ENCODE measurements around the gene KLHL17. TPM values are rescaled to one million over a fixed set of nuclear protein-coding genes. Genes with fewer than 3 reads are reported as not detected.
A peak's percentile ranks its signal among the peaks of the same experiment; 100 is the strongest.

KLHL17 gene
- total and polyA plus RNA-seq, 9 of the 15 experiments (the other 6 are each of a cell fraction or from before 2014, with no cell fraction given) = 0.14 to 84.8 (median 13.0) TPM

DNA sequence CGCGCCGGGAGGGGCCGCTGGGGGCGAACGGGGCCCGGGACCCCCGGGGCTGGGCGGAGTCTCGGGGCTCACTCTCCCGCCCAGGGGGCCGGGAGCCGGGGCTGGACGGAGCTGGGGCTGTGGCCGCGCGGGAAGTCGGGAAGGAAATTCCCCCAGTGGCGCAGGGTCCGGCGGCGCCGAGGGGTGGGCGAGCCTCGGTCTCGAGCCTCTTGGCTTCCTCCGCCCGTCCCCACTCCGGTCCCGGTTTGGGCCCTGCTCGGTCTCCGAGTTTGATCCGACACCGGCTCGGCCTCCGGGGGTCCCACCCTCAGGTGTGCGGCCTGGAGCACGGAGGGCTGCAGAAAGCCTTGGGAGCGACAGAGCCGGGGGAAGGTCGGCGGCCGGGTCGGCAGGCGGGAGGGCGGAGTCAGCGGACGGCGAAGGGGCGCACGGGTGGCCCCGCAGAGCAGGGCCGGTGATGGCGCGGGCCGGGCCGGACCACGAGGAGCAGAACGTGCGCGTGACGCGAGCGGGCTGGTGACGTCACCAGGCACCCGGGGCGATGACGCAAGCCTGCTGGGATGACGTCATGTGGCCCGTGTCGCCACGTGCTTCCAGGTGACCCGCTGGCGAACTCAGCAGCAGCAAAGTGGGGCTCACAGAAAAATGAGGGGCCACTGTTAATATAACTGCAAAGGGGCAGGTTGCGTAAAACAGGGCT, 40.1 kb downstream of the KLHL17 start (continued):
- TF ChIP-seq, protein P1, sequence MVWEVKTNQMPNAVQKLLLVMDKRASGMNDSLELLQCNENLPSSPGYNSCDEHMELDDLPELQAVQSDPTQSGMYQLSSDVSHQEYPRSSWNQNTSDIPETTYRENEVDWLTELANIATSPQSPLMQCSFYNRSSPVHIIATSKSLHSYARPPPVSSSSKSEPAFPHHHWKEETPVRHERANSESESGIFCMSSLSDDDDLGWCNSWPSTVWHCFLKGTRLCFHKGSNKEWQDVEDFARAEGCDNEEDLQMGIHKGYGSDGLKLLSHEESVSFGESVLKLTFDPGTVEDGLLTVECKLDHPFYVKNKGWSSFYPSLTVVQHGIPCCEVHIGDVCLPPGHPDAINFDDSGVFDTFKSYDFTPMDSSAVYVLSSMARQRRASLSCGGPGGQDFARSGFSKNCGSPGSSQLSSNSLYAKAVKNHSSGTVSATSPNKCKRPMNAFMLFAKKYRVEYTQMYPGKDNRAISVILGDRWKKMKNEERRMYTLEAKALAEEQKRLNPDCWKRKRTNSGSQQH (CRISPR knock-in tag; IDR thresholded peaks at IDR 0.05) = peak; percentile 85
- TF ChIP-seq ZNF77 (CRISPR knock-in tag; IDR thresholded peaks at IDR 0.05) = no peak
- TF ChIP-seq, protein P2, sequence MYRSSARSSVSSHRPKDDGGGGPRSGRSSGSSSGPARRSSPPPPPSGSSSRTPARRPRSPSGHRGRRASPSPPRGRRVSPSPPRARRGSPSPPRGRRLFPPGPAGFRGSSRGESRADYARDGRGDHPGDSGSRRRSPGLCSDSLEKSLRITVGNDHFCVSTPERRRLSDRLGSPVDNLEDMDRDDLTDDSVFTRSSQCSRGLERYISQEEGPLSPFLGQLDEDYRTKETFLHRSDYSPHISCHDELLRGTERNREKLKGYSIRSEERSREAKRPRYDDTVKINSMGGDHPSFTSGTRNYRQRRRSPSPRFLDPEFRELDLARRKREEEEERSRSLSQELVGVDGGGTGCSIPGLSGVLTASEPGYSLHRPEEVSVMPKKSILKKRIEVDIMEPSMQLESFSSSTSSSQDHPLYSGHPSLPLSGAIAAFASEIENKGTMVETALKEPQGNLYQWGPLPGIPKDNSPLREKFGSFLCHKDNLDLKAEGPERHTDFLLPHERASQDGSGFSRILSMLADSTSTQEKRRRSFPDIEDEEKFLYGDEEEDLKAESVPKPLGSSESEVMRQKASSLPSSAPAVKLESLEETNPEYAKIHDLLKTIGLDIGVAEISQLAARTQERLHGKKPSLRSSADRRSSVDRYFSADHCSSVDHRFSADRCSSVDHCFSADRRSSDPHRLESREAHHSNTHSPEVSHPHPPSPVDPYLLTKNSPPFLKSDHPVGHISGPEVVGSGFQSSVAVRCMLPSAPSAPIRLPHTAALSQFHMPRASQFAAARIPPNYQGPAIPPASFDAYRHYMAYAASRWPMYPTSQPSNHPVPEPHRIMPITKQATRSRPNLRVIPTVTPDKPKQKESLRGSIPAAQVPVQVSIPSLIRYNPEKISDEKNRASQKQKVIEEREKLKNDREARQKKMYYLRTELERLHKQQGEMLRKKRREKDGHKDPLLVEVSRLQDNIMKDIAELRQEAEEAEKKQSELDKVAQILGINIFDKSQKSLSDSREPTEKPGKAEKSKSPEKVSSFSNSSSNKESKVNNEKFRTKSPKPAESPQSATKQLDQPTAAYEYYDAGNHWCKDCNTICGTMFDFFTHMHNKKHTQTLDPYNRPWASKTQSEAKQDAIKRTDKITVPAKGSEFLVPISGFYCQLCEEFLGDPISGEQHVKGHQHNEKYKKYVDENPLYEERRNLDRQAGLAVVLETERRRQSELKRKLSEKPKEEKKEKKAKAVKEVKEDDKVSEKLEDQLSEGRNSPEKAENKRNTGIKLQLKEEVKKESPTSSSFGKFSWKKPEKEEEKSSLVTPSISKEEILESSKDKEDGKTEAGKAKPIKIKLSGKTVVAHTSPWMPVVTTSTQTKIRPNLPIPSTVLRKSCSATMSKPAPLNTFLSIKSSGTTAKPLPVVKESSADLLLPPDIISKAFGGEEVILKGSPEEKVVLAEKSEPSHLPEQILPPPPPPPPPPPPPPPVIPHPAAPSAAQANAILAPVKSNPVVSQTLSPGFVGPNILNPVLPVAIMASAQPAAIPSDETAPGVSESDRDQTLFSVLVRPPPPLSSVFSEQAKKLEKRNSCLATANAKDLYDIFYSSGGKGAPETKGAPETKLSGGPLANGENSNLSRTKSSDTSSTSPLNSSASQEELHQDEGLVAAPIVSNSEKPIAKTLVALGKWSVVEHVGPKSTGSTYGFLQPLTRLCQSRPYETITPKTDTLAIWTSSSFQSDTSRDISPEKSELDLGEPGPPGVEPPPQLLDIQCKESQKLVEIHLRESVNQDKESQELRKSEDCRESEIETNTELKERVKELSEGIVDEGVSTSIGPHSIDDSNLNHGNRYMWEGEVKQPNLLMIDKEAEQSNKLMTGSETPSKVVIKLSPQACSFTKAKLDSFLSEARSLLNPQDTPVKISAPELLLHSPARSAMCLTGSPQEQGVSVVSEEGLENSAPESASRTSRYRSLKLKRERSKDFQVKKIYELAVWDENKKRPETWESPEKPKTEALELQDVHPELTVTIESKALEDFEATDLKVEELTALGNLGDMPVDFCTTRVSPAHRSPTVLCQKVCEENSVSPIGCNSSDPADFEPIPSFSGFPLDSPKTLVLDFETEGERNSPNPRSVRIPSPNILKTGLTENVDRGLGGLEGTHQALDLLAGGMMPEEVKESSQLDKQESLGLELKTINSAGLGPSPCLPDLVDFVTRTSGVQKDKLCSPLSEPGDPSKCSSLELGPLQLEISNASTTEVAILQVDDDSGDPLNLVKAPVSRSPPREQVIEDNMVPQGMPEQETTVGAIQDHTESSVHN (IDR thresholded peaks at IDR 0.05; ENCODE audit: borderline replicate concordance in 1 of 2, low read depth in 1 of 2) = peak in 1 of 2 experiments; percentile 92; a peak in 2 of 4 replicates
- TF ChIP-seq FOXJ2 (tag; IDR thresholded peaks at IDR 0.05) = no peak
- TF ChIP-seq CBFA2T2 (conservative IDR thresholded peaks at IDR 0.05) = peak; percentile 46; the same call in 1 of the 2 replicates
- TF ChIP-seq MAFG (tag; conservative IDR thresholded peaks at IDR 0.05) = no peak
- TF ChIP-seq, protein P3, sequence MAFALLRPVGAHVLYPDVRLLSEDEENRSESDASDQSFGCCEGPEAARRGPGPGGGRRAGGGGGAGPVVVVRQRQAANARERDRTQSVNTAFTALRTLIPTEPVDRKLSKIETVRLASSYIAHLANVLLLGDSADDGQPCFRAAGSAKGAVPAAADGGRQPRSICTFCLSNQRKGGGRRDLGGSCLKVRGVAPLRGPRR (CRISPR knock-in tag; IDR thresholded peaks at IDR 0.05) = no peak; the same call in 1 of the 2 replicates
- TF ChIP-seq DDX20 (tag; IDR thresholded peaks at IDR 0.05; ENCODE audit: low read depth) = no peak
- TF ChIP-seq RBM25 (IDR thresholded peaks at IDR 0.05; ENCODE audit: low read depth, low read length, severe bottlenecking) = no peak
- peak; percentile 86 for TF ChIP-seq CCNT2 (IDR thresholded peaks at IDR 0.05; ENCODE audit: borderline replicate concordance, extremely low read depth, insufficient read length, low read depth, low read length)
- no peak for TF ChIP-seq CC2D1A (IDR thresholded peaks at IDR 0.05)
- TF ChIP-seq, protein P4, sequence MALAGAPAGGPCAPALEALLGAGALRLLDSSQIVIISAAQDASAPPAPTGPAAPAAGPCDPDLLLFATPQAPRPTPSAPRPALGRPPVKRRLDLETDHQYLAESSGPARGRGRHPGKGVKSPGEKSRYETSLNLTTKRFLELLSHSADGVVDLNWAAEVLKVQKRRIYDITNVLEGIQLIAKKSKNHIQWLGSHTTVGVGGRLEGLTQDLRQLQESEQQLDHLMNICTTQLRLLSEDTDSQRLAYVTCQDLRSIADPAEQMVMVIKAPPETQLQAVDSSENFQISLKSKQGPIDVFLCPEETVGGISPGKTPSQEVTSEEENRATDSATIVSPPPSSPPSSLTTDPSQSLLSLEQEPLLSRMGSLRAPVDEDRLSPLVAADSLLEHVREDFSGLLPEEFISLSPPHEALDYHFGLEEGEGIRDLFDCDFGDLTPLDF (CRISPR knock-in tag; IDR thresholded peaks at IDR 0.05) = peak; percentile 67; the same call in 1 of the 2 replicates
- TF ChIP-seq E2F3 (CRISPR knock-in tag; IDR thresholded peaks at IDR 0.05) = peak; percentile 56; the same call in 1 of the 2 replicates
